ENCODE data around the gene PLK5. TPM values are rescaled to one million over a fixed set of nuclear protein-coding genes. Genes with fewer than 3 reads are reported as not detected.

PLK5 gene
- total and polyA plus RNA-seq, 2 experiments from 2014 or later: 0.97 to 1.2 TPM

DNA sequence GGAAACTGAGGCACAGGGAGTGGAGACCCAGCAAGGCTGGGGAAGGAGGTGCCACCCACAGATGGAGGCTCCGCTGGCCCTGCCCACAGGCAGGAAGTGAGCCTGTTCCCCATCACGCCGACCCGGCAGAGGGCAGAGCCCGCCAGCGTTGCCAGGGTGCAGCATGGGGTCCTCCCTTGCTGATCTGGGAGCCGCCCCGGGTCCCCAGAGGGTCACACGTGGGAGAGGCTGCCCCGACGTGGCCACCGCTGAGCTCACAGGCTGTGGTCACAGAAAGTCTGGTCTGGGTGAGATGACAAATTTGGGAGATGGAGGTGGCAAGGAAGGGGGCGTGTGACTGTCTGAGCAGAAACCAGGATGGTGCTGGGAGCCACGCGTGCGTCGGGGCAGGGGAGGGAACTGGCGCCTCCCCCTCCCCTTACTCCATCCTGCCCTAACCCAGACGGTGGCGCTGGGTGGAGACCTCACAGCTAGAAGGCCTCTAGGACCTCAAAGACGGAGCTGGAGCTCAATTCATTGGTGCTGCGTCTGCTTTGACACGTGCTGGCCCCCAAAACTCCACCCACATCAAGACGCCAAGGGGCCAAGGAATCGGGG is 36.5 kb downstream of the PLK5 start (continued):
- TF ChIP-seq, protein P1, sequence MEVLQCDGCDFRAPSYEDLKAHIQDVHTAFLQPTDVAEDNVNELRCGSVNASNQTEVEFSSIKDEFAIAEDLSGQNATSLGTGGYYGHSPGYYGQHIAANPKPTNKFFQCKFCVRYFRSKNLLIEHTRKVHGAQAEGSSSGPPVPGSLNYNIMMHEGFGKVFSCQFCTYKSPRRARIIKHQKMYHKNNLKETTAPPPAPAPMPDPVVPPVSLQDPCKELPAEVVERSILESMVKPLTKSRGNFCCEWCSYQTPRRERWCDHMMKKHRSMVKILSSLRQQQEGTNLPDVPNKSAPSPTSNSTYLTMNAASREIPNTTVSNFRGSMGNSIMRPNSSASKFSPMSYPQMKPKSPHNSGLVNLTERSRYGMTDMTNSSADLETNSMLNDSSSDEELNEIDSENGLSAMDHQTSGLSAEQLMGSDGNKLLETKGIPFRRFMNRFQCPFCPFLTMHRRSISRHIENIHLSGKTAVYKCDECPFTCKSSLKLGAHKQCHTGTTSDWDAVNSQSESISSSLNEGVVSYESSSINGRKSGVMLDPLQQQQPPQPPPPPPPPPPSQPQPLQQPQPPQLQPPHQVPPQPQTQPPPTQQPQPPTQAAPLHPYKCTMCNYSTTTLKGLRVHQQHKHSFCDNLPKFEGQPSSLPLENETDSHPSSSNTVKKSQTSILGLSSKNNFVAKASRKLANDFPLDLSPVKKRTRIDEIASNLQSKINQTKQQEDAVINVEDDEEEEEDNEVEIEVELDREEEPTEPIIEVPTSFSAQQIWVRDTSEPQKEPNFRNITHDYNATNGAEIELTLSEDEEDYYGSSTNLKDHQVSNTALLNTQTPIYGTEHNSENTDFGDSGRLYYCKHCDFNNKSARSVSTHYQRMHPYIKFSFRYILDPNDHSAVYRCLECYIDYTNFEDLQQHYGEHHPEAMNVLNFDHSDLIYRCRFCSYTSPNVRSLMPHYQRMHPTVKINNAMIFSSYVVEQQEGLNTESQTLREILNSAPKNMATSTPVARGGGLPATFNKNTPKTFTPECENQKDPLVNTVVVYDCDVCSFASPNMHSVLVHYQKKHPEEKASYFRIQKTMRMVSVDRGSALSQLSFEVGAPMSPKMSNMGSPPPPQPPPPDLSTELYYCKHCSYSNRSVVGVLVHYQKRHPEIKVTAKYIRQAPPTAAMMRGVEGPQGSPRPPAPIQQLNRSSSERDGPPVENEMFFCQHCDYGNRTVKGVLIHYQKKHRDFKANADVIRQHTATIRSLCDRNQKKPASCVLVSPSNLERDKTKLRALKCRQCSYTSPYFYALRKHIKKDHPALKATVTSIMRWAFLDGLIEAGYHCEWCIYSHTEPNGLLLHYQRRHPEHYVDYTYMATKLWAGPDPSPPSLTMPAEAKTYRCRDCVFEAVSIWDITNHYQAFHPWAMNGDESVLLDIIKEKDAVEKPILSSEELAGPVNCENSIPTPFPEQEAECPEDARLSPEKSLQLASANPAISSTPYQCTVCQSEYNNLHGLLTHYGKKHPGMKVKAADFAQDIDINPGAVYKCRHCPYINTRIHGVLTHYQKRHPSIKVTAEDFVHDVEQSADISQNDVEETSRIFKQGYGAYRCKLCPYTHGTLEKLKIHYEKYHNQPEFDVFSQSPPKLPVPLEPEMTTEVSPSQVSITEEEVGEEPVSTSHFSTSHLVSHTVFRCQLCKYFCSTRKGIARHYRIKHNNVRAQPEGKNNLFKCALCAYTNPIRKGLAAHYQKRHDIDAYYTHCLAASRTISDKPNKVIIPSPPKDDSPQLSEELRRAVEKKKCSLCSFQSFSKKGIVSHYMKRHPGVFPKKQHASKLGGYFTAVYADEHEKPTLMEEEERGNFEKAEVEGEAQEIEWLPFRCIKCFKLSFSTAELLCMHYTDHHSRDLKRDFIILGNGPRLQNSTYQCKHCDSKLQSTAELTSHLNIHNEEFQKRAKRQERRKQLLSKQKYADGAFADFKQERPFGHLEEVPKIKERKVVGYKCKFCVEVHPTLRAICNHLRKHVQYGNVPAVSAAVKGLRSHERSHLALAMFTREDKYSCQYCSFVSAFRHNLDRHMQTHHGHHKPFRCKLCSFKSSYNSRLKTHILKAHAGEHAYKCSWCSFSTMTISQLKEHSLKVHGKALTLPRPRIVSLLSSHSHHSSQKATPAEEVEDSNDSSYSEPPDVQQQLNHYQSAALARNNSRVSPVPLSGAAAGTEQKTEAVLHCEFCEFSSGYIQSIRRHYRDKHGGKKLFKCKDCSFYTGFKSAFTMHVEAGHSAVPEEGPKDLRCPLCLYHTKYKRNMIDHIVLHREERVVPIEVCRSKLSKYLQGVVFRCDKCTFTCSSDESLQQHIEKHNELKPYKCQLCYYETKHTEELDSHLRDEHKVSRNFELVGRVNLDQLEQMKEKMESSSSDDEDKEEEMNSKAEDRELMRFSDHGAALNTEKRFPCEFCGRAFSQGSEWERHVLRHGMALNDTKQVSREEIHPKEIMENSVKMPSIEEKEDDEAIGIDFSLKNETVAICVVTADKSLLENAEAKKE (CRISPR knock-in tag; IDR thresholded peaks at IDR 0.05): no peak
- no peak for TF ChIP-seq STAT1 (IDR thresholded peaks at IDR 0.05; ENCODE audit: unreplicated experiment)
- TF ChIP-seq ZNF331 (CRISPR knock-in tag; IDR thresholded peaks at IDR 0.05; ENCODE audit: low read depth): no peak
- TF ChIP-seq, protein P2, sequence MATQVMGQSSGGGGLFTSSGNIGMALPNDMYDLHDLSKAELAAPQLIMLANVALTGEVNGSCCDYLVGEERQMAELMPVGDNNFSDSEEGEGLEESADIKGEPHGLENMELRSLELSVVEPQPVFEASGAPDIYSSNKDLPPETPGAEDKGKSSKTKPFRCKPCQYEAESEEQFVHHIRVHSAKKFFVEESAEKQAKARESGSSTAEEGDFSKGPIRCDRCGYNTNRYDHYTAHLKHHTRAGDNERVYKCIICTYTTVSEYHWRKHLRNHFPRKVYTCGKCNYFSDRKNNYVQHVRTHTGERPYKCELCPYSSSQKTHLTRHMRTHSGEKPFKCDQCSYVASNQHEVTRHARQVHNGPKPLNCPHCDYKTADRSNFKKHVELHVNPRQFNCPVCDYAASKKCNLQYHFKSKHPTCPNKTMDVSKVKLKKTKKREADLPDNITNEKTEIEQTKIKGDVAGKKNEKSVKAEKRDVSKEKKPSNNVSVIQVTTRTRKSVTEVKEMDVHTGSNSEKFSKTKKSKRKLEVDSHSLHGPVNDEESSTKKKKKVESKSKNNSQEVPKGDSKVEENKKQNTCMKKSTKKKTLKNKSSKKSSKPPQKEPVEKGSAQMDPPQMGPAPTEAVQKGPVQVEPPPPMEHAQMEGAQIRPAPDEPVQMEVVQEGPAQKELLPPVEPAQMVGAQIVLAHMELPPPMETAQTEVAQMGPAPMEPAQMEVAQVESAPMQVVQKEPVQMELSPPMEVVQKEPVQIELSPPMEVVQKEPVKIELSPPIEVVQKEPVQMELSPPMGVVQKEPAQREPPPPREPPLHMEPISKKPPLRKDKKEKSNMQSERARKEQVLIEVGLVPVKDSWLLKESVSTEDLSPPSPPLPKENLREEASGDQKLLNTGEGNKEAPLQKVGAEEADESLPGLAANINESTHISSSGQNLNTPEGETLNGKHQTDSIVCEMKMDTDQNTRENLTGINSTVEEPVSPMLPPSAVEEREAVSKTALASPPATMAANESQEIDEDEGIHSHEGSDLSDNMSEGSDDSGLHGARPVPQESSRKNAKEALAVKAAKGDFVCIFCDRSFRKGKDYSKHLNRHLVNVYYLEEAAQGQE (IDR thresholded peaks at IDR 0.05; ENCODE audit: unreplicated experiment): no peak

Data from GM23338 (cell line).